H9 (cell line): ENCODE data around the gene MFSD11. TPM values are rescaled to one million over a fixed set of nuclear protein-coding genes. Genes with fewer than 3 reads are reported as not detected.

ENCODE experiments used
- DNase-seq: peaks from one replicate; pipeline ENCODE4 v3.0.0-alpha.2; 2017
- H2AFZ ChIP-seq: one replicate; pipeline ENCODE4 v1.6.1; 2013; ENCODE audit warnings: mild to moderate bottlenecking, low read length, control low read depth, moderate library complexity
- H2AK5ac ChIP-seq: 2 replicates; pipeline ENCODE4 v1.6.1; 2013; ENCODE audit warnings: low read length, control low read depth, mixed read lengths; ENCODE audit not compliant: insufficient read length
- H2BK120ac ChIP-seq: one replicate; pipeline ENCODE4 v1.6.1; 2013; ENCODE audit warnings: low read depth, mild to moderate bottlenecking, low read length, control low read depth, inconsistent platforms; ENCODE audit not compliant: poor library complexity, severe bottlenecking
- H2BK12ac ChIP-seq: 2 replicates; pipeline ENCODE4 v1.6.1; 2013; ENCODE audit warnings: low read length, control low read depth, mixed read lengths, low read depth; ENCODE audit not compliant: insufficient read length
- H2BK15ac ChIP-seq: 2 replicates; pipeline ENCODE4 v1.6.1; 2013; ENCODE audit warnings: low read depth, low read length, control low read depth
- H2BK20ac ChIP-seq: one replicate; pipeline ENCODE4 v1.6.1; 2013; ENCODE audit warnings: low read depth, mild to moderate bottlenecking, low read length, control low read depth, inconsistent platforms; ENCODE audit not compliant: poor library complexity, severe bottlenecking
- H2BK5ac ChIP-seq: 2 replicates; pipeline ENCODE4 v1.6.1; 2013; ENCODE audit warnings: low read length, control low read depth, mixed read lengths; ENCODE audit not compliant: insufficient read length
- H3K14ac ChIP-seq: 2 replicates; pipeline ENCODE4 v1.6.1; 2013; ENCODE audit warnings: low read length, control low read depth; ENCODE audit not compliant: insufficient read depth
- H3K18ac ChIP-seq: 2 replicates; pipeline ENCODE4 v1.6.1; 2013; ENCODE audit warnings: low read depth, mild to moderate bottlenecking, mixed read lengths, low read length, control low read depth; ENCODE audit not compliant: insufficient read length
- H3K23ac ChIP-seq: 2 replicates; pipeline ENCODE4 v1.6.1; 2013; ENCODE audit warnings: low read length, control low read depth, mixed read lengths, low read depth; ENCODE audit not compliant: insufficient read length
- H3K23me2 ChIP-seq: 2 replicates; pipeline ENCODE4 v1.6.1; 2013; ENCODE audit warnings: low read depth, mild to moderate bottlenecking, mixed read lengths, low read length, control low read depth; ENCODE audit not compliant: insufficient read length, poor library complexity, severe bottlenecking
- H3K27ac ChIP-seq: 2 replicates; pipeline ENCODE4 v1.5.1; 2013; ENCODE audit warnings: low read length, control low read depth, mixed read lengths, low read depth; ENCODE audit not compliant: insufficient read length
- H3K27me3 ChIP-seq: 2 replicates; pipeline ENCODE4 v1.6.1; 2013; ENCODE audit warnings: low read length, control low read depth, inconsistent platforms; ENCODE audit not compliant: insufficient read depth
- H3K4ac ChIP-seq: 2 replicates; pipeline ENCODE4 v1.6.1; 2013; ENCODE audit warnings: low read depth, mild to moderate bottlenecking, control low read depth, inconsistent platforms, low read length, moderate library complexity
- H3K4me1 ChIP-seq: 2 replicates; pipeline ENCODE4 v1.6.1; 2013; ENCODE audit warnings: low read length, control low read depth, inconsistent platforms; ENCODE audit not compliant: insufficient read depth
- H3K4me2 ChIP-seq: 2 replicates; pipeline ENCODE4 v1.6.1; 2013; ENCODE audit warnings: low read length, control low read depth, mixed read lengths; ENCODE audit not compliant: insufficient read length, insufficient read depth
- H3K56ac ChIP-seq: 2 replicates; pipeline ENCODE4 v1.6.1; 2013; ENCODE audit warnings: low read depth, mild to moderate bottlenecking, mixed read lengths, low read length, control low read depth; ENCODE audit not compliant: insufficient read length
- H3K79me1 ChIP-seq: 2 replicates; pipeline ENCODE4 v1.6.1; 2013; ENCODE audit warnings: low read depth, mild to moderate bottlenecking, moderate library complexity, low read length, control low read depth, inconsistent platforms; ENCODE audit not compliant: insufficient read depth, poor library complexity, severe bottlenecking
- H3K79me2 ChIP-seq: 2 replicates; pipeline ENCODE4 v1.6.1; 2013; ENCODE audit warnings: low read length, control low read depth, inconsistent platforms; ENCODE audit not compliant: insufficient read depth
- H3K9ac ChIP-seq: 2 replicates; pipeline ENCODE4 v1.6.1; 2013; ENCODE audit warnings: low read length, control low read depth, mixed read lengths; ENCODE audit not compliant: insufficient read length; ENCODE audit errors: extremely low read depth
- H3K9me3 ChIP-seq: one replicate; pipeline ENCODE4 v1.6.1; 2013; ENCODE audit warnings: low read depth, low read length, inconsistent platforms; ENCODE audit not compliant: control insufficient read depth
- H3T11ph ChIP-seq: one replicate; pipeline ENCODE4 v1.6.1; 2013; ENCODE audit warnings: mild to moderate bottlenecking, low read length, control low read depth, inconsistent platforms
- H4K20me1 ChIP-seq: one replicate; pipeline ENCODE4 v1.6.1; 2013; ENCODE audit not compliant: control insufficient read depth, insufficient read length, insufficient read depth
- H4K5ac ChIP-seq: 2 replicates; pipeline ENCODE4 v1.6.1; 2013; ENCODE audit warnings: low read depth, mild to moderate bottlenecking, mixed read lengths, low read length, control low read depth; ENCODE audit not compliant: insufficient read length
- H4K8ac ChIP-seq: replicated peaks from 2 replicates; pipeline ENCODE4 v1.6.1; 2013; ENCODE audit warnings: low read length, control low read depth, mixed read lengths, low read depth; ENCODE audit not compliant: insufficient read length
- H4K91ac ChIP-seq: 2 replicates; pipeline ENCODE4 v1.6.1; 2013; ENCODE audit warnings: low read depth, mild to moderate bottlenecking, moderate library complexity, mixed read lengths, low read length, control low read depth; ENCODE audit not compliant: insufficient read length
- H3K27ac Mint-ChIP-seq, 3 experiments: 2 replicates in 2 of 3; 3 replicates in 1 of 3; pipeline ENCODE4 v1.8.0; 2020 to 2021; ENCODE audit warnings: mixed read lengths in 3 of 3, mild to moderate bottlenecking in 1 of 3, moderate library complexity in 1 of 3
- H3K27me3 Mint-ChIP-seq: 2 replicates; pipeline ENCODE4 v1.8.0; 2021; ENCODE audit warnings: low read depth, mild to moderate bottlenecking, moderate library complexity, mixed read lengths
- H3K36me3 Mint-ChIP-seq, 3 experiments: 2 replicates in 2 of 3; 3 replicates in 1 of 3; pipeline ENCODE4 v1.8.0; 2020 to 2021; ENCODE audit warnings: low read depth in 3 of 3, mixed read lengths in 3 of 3; ENCODE audit not compliant: insufficient read depth in 1 of 3
- H3K4me1 Mint-ChIP-seq, 2 experiments: 2 replicates each; pipeline ENCODE4 v1.8.0; 2020; ENCODE audit warnings: mixed read lengths in 2 of 2
- H3K4me3 Mint-ChIP-seq, 2 experiments: 2 replicates in 1 of 2; 3 replicates in 1 of 2; pipeline ENCODE4 v1.8.0; 2020 to 2021; ENCODE audit warnings: mild to moderate bottlenecking in 2 of 2, mixed read lengths in 2 of 2, moderate library complexity in 1 of 2
- H3K9me3 Mint-ChIP-seq, 2 experiments: 2 replicates in 1 of 2; 3 replicates in 1 of 2; pipeline ENCODE4 v1.8.0; 2020; ENCODE audit warnings: mild to moderate bottlenecking in 2 of 2, mixed read lengths in 2 of 2, moderate library complexity in 1 of 2
- CTCF ChIP-seq: fragments of 200-600 bp; sonication (generic); conservative IDR thresholded peaks from 3 replicates; pipeline ENCODE4 v1.8.0; 2021; ENCODE audit warnings: antibody characterized with exemption, mild to moderate bottlenecking
- WGBS: extraction: QIAGEN DNeasy Blood & Tissue Kit; methylation state at CpG from one replicate; pipeline ENCODE4 v1.1.7; 2013; ENCODE audit warnings: missing lambda C conversion rate, low lambda C conversion rate, mixed read lengths; ENCODE audit not compliant: insufficient read length; ENCODE audit errors: extremely low coverage; 5-methylcytosine and 5-hydroxymethylcytosine counted together
- total RNA-seq: library from RNA; stranded (reverse); gene quantifications from 2 replicates; pipeline ENCODE4 v1.2.1, GENCODE V29; 2021

MFSD11 gene
- total RNA-seq, 1 experiment from 2014 or later: 19.9 TPM

GRCh38 chr17:76718516-76718915, 19.4 kb upstream of the MFSD11 start:
- no peak overlapping the region for H2BK5ac ChIP-seq
- H3K79me1 ChIP-seq: no peaks in the 10 kb centered on the region
- no peak overlapping the region for H3K4me2 ChIP-seq
- no peaks in the 10 kb centered on the region for H3K23me2 ChIP-seq
- Mint-ChIP-seq H3K27me3 (no peaks in the 10 kb centered on the region), H3K4me1 (peaks cover 0 to 3% of the 10 kb centered on the region in 2 experiments; a peak in 1 of 4 replicates), H3K9me3 (no peaks in the 10 kb centered on the region), H3K4me3 (no peak overlapping the region; a peak in 1 of 5 replicates), H3K27ac (no peak overlapping the region; a peak in 1 of 7 replicates), H3K36me3 (peaks cover 29 to 79% (median 77%) of the 10 kb centered on the region in 3 experiments; a peak in 6 of 7 replicates)
- no peak overlapping the region for H3K56ac ChIP-seq
- no peak overlapping the region for H3K4ac ChIP-seq
- H2AFZ ChIP-seq: no peak overlapping the region
- DNase-seq: no peak
- H3K9ac ChIP-seq: no peak overlapping the region
- WGBS: no CpG with 5 or more reads among the region's 16 CpGs
- H2BK120ac ChIP-seq: no peak overlapping the region
- H2BK15ac ChIP-seq: no peak overlapping the region
- H3K27ac ChIP-seq: no peak overlapping the region
- H3K18ac ChIP-seq: no peak overlapping the region
- H3T11ph ChIP-seq: no peak overlapping the region
- H3K27me3 ChIP-seq: no peaks in the 10 kb centered on the region
- no peaks in the 10 kb centered on the region for H3K9me3 ChIP-seq
- no peak overlapping the region; the same call in 1 of the 2 replicates for H3K14ac ChIP-seq
- H4K91ac ChIP-seq: no peak overlapping the region
- H3K23ac ChIP-seq: no peak overlapping the region
- H4K20me1 ChIP-seq: no peaks in the 10 kb centered on the region
- H3K79me2 ChIP-seq: no peaks in the 10 kb centered on the region
- no peak for TF ChIP-seq CTCF
- no peak overlapping the region for H2BK12ac ChIP-seq
- no peak overlapping the region for H4K5ac ChIP-seq
- H2BK20ac ChIP-seq: no peak overlapping the region
- H4K8ac ChIP-seq: no peak overlapping the region
- no peak overlapping the region for H2AK5ac ChIP-seq
- H3K4me1 ChIP-seq: no peaks in the 10 kb centered on the region
